Measurements from ENCODE around the gene NEK6.

NEK6 gene

GRCh38 chr9:124295159-124295794 is 37.5 kb downstream of the NEK6 start:
- H3K27me3 ChIP-seq (ENCODE audit: control insufficient read depth in 1 of 2, insufficient read depth in 2 of 2, low read length in 2 of 2): no peaks in the 10 kb centered on the region
- H3K27ac ChIP-seq (ENCODE audit: low read depth, low read length): no peak overlapping the region
- peaks cover 68% of the 10 kb centered on the region for H3K4me1 ChIP-seq (ENCODE audit: insufficient read depth, low read length)
- no peaks in the 10 kb centered on the region for H3K36me3 ChIP-seq (ENCODE audit: insufficient read depth, low read length)
- no peaks in the 10 kb centered on the region for H3K9me3 ChIP-seq (ENCODE audit: low read length)
- H3K9ac ChIP-seq (ENCODE audit: low read length): no peak overlapping the region
- no peak overlapping the region for H3K4me3 ChIP-seq (ENCODE audit: low read depth in 1 of 2, low read length in 2 of 2)

- no peaks in the 10 kb centered on the region for H3K36me3 ChIP-seq (ENCODE audit: insufficient read depth, low read length)
- H3K27ac ChIP-seq (ENCODE audit: low read depth, low read length): no peak overlapping the region
- H3K4me3 ChIP-seq (ENCODE audit: low read depth in 1 of 2, low read length in 2 of 2): no peak overlapping the region
- no peaks in the 10 kb centered on the region for H3K27me3 ChIP-seq (ENCODE audit: control insufficient read depth in 1 of 2, insufficient read depth in 2 of 2, low read length in 2 of 2)
- peaks cover 60% of the 10 kb centered on the region for H3K4me1 ChIP-seq (ENCODE audit: insufficient read depth, low read length)
- H3K9ac ChIP-seq (ENCODE audit: low read length): no peak overlapping the region
- no peaks in the 10 kb centered on the region for H3K9me3 ChIP-seq (ENCODE audit: low read length)
Measured at GRCh38 chr9:124296094-124296493, 38.3 kb downstream of the NEK6 start.

- no peak overlapping the region for H3K27ac ChIP-seq (ENCODE audit: low read depth, low read length)
- H3K27me3 ChIP-seq (ENCODE audit: control insufficient read depth in 1 of 2, insufficient read depth in 2 of 2, low read length in 2 of 2): no peaks in the 10 kb centered on the region
- no peaks in the 10 kb centered on the region for H3K9me3 ChIP-seq (ENCODE audit: low read length)
- H3K4me3 ChIP-seq (ENCODE audit: low read depth in 1 of 2, low read length in 2 of 2): peak overlapping the region; percentile 12 to 24
- peaks cover 3% of the 10 kb centered on the region for H3K36me3 ChIP-seq (ENCODE audit: insufficient read depth, low read length)
- no peak overlapping the region for H3K9ac ChIP-seq (ENCODE audit: low read length)
- H3K4me1 ChIP-seq (ENCODE audit: insufficient read depth, low read length): peaks cover 51% of the 10 kb centered on the region
Measured at GRCh38 chr9:124296796-124297550, 39.2 kb downstream of the NEK6 start.

- H3K27ac ChIP-seq (ENCODE audit: low read depth, low read length): no peak overlapping the region
- H3K4me3 ChIP-seq (ENCODE audit: low read depth in 1 of 2, low read length in 2 of 2): peak overlapping the region; percentile 12 to 24
- peaks cover 9% of the 10 kb centered on the region for H3K36me3 ChIP-seq (ENCODE audit: insufficient read depth, low read length)
- H3K9me3 ChIP-seq (ENCODE audit: low read length): no peaks in the 10 kb centered on the region
- H3K9ac ChIP-seq (ENCODE audit: low read length): no peak overlapping the region
- H3K27me3 ChIP-seq (ENCODE audit: control insufficient read depth in 1 of 2, insufficient read depth in 2 of 2, low read length in 2 of 2): no peaks in the 10 kb centered on the region
- peaks cover 47% of the 10 kb centered on the region for H3K4me1 ChIP-seq (ENCODE audit: insufficient read depth, low read length)
Measured at GRCh38 chr9:124297551-124297901, 39.8 kb downstream of the NEK6 start.

- Histone ChIP-seq H3K36me3 (ENCODE audit: insufficient read depth, low read length) (peaks cover 9% of the 10 kb centered on the region), H3K27ac (ENCODE audit: low read depth, low read length) (no peak overlapping the region), H3K4me3 (ENCODE audit: low read depth in 1 of 2, low read length in 2 of 2) (peak overlapping the region in 1 of 2 donors; percentile 24), H3K4me1 (ENCODE audit: insufficient read depth, low read length) (peaks cover 42% of the 10 kb centered on the region), H3K9ac (ENCODE audit: low read length) (no peak overlapping the region), H3K9me3 (ENCODE audit: low read length) (no peaks in the 10 kb centered on the region), H3K27me3 (ENCODE audit: control insufficient read depth in 1 of 2, insufficient read depth in 2 of 2, low read length in 2 of 2) (no peaks in the 10 kb centered on the region)
Measured at GRCh38 chr9:124297915-124298645, 40.3 kb downstream of the NEK6 start.

GRCh38 chr9:124298646-124299235 is 41.0 kb downstream of the NEK6 start:
- no peaks in the 10 kb centered on the region for H3K9me3 ChIP-seq (ENCODE audit: low read length)
- H3K36me3 ChIP-seq (ENCODE audit: insufficient read depth, low read length): peaks cover 9% of the 10 kb centered on the region
- no peak overlapping the region for H3K4me3 ChIP-seq (ENCODE audit: low read depth in 1 of 2, low read length in 2 of 2)
- no peak overlapping the region for H3K9ac ChIP-seq (ENCODE audit: low read length)
- H3K27me3 ChIP-seq (ENCODE audit: control insufficient read depth in 1 of 2, insufficient read depth in 2 of 2, low read length in 2 of 2): no peaks in the 10 kb centered on the region
- H3K27ac ChIP-seq (ENCODE audit: low read depth, low read length): no peak overlapping the region
- H3K4me1 ChIP-seq (ENCODE audit: insufficient read depth, low read length): peaks cover 37% of the 10 kb centered on the region

GRCh38 chr9:124299515-124300090 is 41.9 kb downstream of the NEK6 start:
- Histone ChIP-seq H3K36me3 (ENCODE audit: insufficient read depth, low read length) (peaks cover 9% of the 10 kb centered on the region), H3K4me1 (ENCODE audit: insufficient read depth, low read length) (peaks cover 37% of the 10 kb centered on the region), H3K27me3 (ENCODE audit: control insufficient read depth in 1 of 2, insufficient read depth in 2 of 2, low read length in 2 of 2) (no peaks in the 10 kb centered on the region), H3K9me3 (ENCODE audit: low read length) (no peaks in the 10 kb centered on the region), H3K9ac (ENCODE audit: low read length) (no peak overlapping the region), H3K4me3 (ENCODE audit: low read depth in 1 of 2, low read length in 2 of 2) (no peak overlapping the region), H3K27ac (ENCODE audit: low read depth, low read length) (no peak overlapping the region)

- H3K4me1 ChIP-seq (ENCODE audit: insufficient read depth, low read length): peaks cover 31% of the 10 kb centered on the region
- H3K9me3 ChIP-seq (ENCODE audit: low read length): no peaks in the 10 kb centered on the region
- no peak overlapping the region for H3K9ac ChIP-seq (ENCODE audit: low read length)
- peaks cover 9% of the 10 kb centered on the region for H3K36me3 ChIP-seq (ENCODE audit: insufficient read depth, low read length)
- no peak overlapping the region for H3K27ac ChIP-seq (ENCODE audit: low read depth, low read length)
- no peak overlapping the region for H3K4me3 ChIP-seq (ENCODE audit: low read depth in 1 of 2, low read length in 2 of 2)
- H3K27me3 ChIP-seq (ENCODE audit: control insufficient read depth in 1 of 2, insufficient read depth in 2 of 2, low read length in 2 of 2): no peaks in the 10 kb centered on the region
Measured at GRCh38 chr9:124300312-124300711, 42.6 kb downstream of the NEK6 start.

- no peaks in the 10 kb centered on the region for H3K9me3 ChIP-seq (ENCODE audit: low read length)
- no peak overlapping the region for H3K27ac ChIP-seq (ENCODE audit: low read depth, low read length)
- H3K27me3 ChIP-seq (ENCODE audit: control insufficient read depth in 1 of 2, insufficient read depth in 2 of 2, low read length in 2 of 2): no peaks in the 10 kb centered on the region
- H3K36me3 ChIP-seq (ENCODE audit: insufficient read depth, low read length): peaks cover 14% of the 10 kb centered on the region
- H3K4me3 ChIP-seq (ENCODE audit: low read depth in 1 of 2, low read length in 2 of 2): no peak overlapping the region
- no peak overlapping the region for H3K9ac ChIP-seq (ENCODE audit: low read length)
- peaks cover 5% of the 10 kb centered on the region for H3K4me1 ChIP-seq (ENCODE audit: insufficient read depth, low read length)
Measured at GRCh38 chr9:124302921-124303320, 45.2 kb downstream of the NEK6 start.

- H3K4me3 ChIP-seq (ENCODE audit: low read depth in 1 of 2, low read length in 2 of 2): no peak overlapping the region
- no peak overlapping the region for H3K9ac ChIP-seq (ENCODE audit: low read length)
- no peaks in the 10 kb centered on the region for H3K27me3 ChIP-seq (ENCODE audit: control insufficient read depth in 1 of 2, insufficient read depth in 2 of 2, low read length in 2 of 2)
- H3K4me1 ChIP-seq (ENCODE audit: insufficient read depth, low read length): no peaks in the 10 kb centered on the region
- no peak overlapping the region for H3K27ac ChIP-seq (ENCODE audit: low read depth, low read length)
- H3K9me3 ChIP-seq (ENCODE audit: low read length): no peaks in the 10 kb centered on the region
- peaks cover 17% of the 10 kb centered on the region for H3K36me3 ChIP-seq (ENCODE audit: insufficient read depth, low read length)
Measured at GRCh38 chr9:124303762-124304161, 46.0 kb downstream of the NEK6 start.

GRCh38 chr9:124304285-124304684 is 46.5 kb downstream of the NEK6 start:
- H3K36me3 ChIP-seq (ENCODE audit: insufficient read depth, low read length): peaks cover 17% of the 10 kb centered on the region
- H3K4me3 ChIP-seq (ENCODE audit: low read depth in 1 of 2, low read length in 2 of 2): no peak overlapping the region
- no peaks in the 10 kb centered on the region for H3K27me3 ChIP-seq (ENCODE audit: control insufficient read depth in 1 of 2, insufficient read depth in 2 of 2, low read length in 2 of 2)
- no peaks in the 10 kb centered on the region for H3K4me1 ChIP-seq (ENCODE audit: insufficient read depth, low read length)
- no peak overlapping the region for H3K27ac ChIP-seq (ENCODE audit: low read depth, low read length)
- no peaks in the 10 kb centered on the region for H3K9me3 ChIP-seq (ENCODE audit: low read length)
- no peak overlapping the region for H3K9ac ChIP-seq (ENCODE audit: low read length)
